ENCODE results near the gene OR8G5.
A peak's percentile ranks its signal among the peaks of the same experiment; 100 is the strongest.
"Not testable (repeated sequence)": the region's sequence is repeated elsewhere in the genome, so short reads cannot be mapped to it uniquely, and the experiment has no call there.

OR8G5 gene, protein sequence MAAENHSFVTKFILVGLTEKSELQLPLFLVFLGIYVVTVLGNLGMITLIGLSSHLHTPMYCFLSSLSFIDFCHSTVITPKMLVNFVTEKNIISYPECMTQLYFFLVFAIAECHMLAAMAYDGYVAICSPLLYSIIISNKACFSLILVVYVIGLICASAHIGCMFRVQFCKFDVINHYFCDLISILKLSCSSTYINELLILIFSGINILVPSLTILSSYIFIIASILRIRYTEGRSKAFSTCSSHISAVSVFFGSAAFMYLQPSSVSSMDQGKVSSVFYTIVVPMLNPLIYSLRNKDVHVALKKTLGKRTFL

DNA sequence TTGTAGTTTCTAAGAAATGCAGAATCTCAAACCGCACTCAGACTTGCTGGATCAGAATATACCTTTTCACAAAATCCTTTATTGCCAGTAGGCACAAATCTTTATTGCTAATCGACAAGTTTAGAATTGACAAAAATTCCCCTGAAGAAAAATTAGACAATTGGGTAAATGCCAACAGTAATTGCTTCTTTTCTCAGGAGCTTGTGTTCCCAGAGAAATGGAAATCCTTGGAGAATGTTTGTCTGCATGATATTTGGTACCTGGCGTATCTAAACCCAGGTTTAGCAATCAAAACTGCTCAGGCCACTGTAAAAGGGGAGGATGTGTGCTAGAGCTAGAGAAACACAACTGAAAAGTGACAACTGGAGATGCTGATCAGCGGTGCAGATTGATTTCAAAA lies at the start of gene OR8G5:
Gene OR8G5, plus strand, starts transcription at position 301 of the 400 bp plus-strand sequence. CDS start 8,556 bp downstream, outside the sequence.
- no peak for DNase-seq

DNA sequence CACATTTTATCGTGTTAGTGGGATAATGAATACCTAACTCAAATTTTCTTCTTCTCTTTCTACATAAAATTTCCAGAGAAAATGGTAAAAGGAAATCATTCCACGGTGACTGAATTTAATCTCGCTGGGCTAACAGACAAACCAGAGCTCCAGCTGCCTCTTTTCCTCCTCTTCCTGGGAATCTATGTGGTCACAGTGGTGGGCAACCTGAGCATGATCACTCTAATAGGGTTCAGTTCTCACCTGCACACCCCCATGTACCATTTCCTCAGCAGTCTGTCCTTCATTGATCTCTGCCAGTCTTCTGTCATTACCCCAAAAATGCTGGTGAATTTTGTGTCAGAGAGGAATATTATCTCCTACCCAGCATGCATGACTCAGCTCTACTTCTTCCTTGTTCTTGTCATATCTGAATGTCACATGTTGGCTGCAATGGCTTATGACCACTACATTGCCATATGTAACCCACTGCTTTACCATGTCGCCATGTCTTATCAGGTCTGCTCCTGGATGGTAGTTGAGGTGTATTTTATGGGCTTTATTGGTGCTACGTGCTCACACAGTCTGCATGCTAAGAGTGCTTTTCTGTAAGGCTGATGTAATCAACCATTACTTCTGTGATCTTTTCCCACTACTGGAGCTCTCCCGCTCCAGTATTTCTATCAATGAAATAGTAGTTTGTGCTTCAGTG lies 48.9 kb upstream of the OR8G5 start:
- DNase-seq, result peak; percentile 92

DNA sequence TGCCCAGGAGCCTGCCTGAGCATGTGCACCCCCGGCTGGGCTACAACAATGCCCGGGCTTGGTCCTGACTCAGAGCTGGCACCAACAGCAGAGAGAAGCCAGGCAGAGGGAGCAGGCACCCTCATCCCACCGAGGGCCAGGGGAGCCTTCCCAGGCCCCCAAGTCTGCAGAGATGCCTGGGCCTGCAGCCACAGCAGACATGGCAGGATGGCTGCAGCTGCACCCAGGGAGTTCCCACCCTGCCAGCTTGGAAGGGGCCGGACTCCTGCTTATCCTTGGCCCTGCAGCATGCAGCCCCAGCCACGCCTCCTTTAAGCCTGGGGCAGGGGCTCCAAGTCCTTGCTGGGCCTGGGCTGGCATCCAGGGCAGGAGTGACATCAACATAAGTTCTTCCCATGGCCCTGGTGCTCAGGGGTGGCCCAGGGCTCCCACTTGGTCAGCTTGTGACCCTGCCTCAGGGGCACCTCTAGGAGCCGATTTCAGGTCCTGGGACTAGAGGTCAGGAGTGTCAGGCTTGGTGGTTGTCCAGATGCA lies 46.3 kb upstream of the OR8G5 start:
- DNase-seq, result no peak

DNA sequence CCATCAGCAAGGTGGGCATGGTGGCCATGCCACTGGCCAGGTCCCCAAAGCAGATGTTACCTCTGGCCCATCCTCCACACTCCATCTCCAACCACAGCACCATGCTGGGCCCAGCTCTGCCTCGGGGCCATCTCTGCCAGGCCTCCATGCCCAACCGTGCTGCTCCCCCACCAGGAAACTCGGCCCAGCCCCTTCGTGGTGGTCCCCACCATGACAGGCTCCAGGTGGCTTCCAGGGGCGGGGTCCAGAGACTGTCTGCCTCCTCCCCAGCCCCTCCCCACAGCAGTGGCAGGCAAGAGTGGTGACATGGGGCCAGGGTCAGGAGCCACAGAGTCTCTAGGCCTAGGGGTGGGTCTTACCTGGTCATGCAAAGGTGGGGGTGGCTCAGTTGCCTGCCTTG lies 45.8 kb upstream of the OR8G5 start:
- no peak for DNase-seq

DNA sequence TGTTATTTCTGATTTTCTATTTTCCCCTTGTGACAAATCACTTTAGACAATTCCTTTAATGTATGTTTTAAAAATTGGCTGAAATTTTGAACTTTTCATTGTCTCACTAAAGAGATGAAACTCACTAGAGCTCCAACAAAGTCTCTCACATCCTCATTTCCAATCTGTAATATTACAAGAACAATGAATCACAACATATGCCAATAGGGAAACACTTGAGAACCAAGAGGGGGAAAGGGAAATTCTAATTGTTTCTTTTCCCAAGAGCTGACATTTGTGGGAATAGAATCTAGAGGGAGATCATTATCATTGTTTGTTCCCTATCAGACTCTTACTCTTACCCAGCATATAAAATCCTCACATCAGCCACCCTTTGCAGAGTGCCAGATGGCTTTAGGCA lies 44.9 kb upstream of the OR8G5 start:
- no peak for DNase-seq

DNA sequence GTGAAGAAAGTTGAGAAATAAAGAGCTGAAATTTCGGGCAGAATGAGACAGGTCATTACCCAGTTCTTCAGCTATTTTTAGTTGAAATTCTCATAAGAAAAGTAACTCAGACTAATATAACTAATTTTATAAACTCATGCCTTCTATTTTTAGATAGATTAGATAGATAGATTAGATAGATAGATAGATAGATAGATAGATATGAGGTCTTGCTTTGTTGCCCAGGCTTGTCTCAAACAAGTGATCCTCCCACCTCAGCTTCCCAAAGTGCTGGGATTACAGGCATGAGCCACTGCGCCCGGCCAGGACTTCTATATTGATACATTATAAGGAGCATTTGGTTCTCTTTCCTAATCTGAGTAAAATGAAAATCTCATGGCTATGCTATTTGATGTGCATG lies 42.1 kb upstream of the OR8G5 start:
- DNase-seq, result no peak

DNA sequence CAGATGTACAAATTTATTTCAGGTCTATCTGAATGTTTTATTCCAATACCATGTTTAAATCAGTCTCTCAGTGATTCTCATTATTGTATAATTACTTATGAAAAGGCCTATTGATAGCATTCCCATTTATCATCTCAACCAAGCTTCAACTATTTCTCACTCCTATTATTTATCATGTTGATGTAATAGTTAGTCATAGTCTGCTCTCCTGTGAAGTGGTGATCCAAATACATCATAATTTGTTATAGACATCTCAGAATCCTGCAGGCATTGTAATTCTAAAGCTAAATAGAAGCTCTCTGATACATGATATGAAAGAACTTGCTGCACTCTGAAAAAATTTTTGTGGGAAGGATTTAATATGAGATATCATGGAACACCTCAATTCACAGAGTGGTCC lies 37.0 kb upstream of the OR8G5 start:
- DNase-seq, result no peak

DNA sequence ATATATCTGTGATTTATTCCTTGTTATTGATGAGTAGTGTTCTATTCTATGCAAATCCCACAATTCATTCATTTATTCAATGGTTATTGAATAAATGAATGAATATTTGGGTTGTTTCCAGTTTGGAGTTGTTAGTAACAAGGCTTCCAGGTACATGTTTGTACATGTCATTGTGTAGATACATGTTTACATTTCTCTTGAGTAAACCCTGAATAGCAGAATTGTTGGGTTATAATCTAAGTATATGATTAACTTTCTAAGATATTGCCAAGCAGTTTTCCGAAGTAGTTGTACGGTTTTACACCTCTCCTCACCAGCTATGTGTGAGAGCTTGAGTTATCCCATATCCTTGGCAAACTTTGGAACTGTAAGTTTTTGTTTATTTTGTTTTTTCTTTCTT lies 33.8 kb upstream of the OR8G5 start:
- no peak for DNase-seq

DNA sequence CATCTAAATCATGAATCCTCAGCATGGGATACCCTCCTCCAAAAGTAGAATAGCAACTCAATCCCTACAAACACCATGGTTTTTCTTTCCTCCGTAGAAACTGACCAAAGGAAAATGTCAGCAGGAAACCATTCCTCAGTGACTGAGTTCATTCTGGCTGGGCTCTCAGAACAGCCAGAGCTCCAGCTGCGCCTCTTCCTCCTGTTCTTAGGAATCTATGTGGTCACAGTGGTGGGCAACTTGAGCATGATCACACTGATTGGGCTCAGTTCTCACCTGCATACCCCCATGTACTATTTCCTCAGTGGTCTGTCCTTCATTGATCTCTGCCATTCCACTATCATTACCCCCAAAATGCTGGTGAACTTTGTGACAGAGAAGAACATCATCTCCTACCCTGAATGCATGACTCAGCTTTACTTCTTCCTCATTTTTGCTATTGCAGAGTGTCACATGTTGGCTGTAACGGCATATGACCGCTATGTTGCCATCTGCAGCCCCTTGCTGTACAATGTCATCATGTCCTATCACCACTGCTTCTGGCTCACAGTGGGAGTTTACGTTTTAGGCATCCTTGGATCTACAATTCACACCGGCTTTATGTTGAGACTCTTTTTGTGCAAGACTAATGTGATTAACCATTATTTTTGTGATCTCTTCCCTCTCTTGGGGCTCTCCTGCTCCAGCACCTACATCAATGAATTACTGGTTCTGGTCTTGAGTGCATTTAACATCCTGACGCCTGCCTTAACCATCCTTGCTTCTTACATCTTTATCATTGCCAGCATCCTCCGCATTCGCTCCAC lies 31.4 kb upstream of the OR8G5 start:
- peak; percentile 92 for DNase-seq

DNA sequence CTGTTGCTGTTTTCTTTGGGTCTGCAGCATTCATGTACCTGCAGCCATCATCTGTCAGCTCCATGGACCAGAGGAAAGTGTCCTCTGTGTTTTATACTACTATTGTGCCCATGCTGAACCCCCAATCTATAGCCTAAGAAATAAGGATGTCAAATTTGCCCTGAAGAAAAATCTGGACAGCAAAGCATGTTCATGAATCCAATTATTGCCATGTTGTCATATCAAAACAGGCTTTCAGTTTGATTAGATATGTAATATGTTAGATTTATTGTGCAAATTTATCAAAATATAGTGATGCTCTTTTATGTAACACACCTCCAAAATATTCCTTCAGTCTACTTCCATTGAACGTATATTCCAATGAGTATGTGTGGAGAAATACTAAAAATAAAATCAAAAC lies 30.7 kb upstream of the OR8G5 start:
- no peak for DNase-seq

DNA sequence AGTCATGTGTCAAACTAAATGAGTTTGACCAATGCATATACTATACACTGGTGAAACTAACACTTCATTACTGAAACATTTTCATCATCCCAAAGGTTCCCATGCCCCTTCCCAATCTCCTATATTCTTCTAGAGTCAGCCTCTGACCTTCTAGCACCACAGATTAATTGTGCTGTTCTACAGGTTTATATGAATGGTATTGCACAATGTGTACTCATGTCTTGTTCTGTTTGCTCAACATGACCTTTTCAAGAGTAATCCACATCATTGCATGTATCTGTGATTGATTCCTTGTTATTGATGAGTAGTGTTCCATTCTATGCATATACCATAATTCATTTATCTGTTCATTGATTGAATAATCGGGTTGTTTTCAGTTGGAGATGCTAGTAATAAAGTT lies 22.8 kb upstream of the OR8G5 start:
- no peak for DNase-seq

DNA sequence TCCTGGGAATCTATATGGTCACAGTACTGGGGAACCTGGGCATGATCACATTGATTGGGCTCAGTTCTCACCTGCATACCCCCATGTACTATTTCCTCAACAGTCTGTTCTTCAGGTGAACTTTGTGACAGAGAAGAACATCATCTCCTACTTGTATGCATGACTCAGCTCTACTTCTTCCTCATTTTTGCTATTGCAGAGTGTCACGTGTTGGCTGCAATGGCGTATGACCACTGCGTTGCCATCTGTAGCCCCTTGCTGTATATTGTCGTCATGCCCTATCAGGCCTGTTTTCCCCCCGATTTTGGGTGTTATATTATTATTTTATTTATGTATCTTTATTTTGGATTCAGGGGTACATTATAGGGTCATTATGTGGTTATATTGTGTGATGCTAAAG lies 17.7 kb upstream of the OR8G5 start:
- DNase-seq, result peak; percentile 39

DNA sequence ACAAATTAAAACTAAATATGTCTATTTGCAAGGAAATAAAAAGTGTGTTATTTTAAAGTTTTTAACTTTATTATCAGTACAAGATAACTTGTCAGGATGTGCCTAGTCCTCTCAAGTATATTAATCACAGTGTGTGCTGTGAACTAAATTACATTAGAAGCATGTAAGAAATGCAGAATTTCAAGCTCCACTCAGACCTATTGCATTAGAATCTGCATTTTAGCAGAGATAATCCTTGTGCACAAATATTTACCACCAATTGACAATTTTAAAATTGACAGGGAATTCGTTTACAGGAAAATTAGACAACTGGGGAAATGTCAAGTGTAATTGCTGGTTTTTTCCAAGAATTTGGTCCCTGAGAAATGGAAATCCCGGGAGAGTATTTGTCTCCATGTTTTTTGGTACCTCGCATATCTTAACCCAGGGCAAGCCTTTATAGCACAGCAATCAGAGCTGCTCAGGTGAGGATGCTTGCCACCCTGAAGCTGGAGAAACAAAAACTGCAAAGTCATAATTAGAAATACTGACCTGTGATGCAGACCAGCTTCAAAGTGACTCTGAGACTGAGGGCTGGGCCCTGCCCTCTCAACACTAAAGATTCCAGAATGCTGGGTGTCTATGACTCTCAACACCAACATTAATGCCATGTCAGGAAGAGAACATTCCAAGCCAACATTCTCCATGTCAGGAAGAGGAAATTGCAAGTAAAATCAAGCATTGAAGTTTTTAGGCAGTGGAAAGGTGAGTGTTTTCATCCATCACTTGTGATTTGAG lies 15.4 kb upstream of the OR8G5 start, which contains the start of gene OR8G1:
Gene OR8G1, plus strand, starts transcription at position 475 of the 777 bp plus-strand sequence. CDS start 8,581 bp downstream, outside the sequence.
- no peak for DNase-seq

DNA sequence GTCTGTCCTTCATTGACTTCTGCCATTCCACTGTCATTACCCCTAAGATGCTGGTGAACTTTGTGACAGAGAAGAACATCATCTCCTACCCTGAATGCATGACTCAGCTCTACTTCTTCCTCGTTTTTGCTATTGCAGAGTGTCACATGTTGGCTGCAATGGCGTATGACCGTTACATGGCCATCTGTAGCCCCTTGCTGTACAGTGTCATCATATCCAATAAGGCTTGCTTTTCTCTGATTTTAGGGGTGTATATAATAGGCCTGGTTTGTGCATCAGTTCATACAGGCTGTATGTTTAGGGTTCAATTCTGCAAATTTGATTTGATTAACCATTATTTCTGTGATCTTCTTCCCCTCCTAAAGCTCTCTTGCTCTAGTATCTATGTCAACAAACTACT lies 6.3 kb upstream of the OR8G5 start:
- not testable (repeated sequence) for DNase-seq

DNA sequence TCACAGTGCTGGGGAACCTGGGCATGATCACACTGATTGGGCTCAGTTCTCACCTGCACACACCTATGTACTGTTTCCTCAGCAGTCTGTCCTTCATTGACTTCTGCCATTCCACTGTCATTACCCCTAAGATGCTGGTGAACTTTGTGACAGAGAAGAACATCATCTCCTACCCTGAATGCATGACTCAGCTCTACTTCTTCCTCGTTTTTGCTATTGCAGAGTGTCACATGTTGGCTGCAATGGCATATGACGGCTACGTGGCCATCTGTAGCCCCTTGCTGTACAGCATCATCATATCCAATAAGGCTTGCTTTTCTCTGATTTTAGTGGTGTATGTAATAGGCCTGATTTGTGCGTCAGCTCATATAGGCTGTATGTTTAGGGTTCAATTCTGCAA lies 8.9 kb downstream of the OR8G5 start:
- DNase-seq, result peak; percentile 36

DNA sequence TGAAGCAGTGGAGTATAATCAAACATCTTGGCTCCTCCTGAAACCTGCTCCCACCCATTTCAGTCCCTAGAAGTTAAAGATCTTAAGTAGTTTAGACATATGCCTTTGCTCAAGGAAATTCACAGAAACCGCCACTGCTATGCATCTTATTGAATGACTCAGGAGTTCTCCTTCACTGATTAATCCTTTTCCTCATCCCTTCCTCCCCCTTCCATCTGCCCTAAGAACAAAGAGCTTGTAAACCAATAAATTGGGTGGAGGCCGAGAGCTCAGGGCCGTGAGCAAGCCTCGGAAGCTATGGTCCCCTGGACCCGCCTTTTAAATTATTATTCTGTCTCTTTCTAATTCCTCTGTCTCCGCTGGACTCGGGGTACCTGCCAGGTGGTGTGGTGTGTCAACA lies 14.7 kb downstream of the OR8G5 start:
- DNase-seq, result not testable (repeated sequence)

DNA sequence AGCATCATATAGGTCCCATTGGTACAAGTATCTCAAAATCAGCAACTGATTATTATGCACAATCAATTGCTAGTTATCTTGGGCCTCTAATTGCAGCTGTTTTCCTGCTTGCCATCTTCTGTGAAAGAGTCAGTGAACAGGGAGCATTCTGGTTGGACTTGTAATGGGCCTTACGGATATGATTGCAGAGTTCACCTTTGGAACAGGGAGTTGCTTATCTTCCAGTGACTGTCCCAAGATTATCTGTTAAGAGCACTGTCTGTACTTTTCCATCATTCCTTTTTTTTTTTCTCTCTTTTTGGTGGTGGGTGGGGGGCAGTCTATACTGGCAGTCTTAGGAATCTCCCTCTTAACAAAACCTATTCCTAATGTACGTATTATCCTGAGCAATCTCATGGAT lies 17.8 kb downstream of the OR8G5 start:
- no peak for DNase-seq

DNA sequence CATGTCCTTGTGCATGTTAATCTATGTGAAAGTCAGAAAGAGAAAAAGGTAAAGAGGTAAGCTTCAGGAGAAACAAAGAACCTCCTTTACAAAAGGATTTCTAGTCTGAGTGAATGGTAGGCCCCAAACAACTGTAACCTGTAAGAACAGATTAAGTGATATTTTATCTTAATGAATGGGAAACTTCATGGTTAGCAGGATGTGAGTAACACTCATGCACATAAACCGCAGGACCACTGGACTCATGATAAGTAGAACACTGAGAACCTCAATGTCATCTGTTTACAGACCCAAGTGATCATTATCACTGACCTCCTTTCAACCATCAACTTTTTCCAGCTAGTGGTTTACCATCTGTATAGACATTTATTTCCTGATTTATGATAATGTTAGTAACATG lies 19.9 kb downstream of the OR8G5 start:
- peak; percentile 95 for DNase-seq

DNA sequence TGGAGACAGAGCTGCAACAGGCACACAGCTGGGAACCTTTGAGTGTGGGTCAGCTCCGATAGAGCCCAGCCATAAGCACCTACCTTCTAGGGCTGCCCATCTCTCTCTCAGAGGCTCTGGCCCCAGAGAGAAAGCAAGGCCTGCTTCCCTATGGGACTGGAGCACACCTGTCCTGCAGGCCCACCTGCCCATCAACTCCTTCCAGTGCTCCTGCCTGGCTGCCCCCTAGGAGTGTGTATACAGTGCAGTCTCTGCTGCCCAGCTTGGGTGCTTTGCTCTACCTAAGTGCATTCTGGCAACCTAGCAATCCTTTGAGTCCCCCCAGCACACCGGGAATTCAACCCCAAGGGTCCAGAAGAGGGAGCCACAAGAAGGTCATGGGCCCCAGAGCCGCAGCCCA lies 21.0 kb downstream of the OR8G5 start:
- no peak for DNase-seq

DNA sequence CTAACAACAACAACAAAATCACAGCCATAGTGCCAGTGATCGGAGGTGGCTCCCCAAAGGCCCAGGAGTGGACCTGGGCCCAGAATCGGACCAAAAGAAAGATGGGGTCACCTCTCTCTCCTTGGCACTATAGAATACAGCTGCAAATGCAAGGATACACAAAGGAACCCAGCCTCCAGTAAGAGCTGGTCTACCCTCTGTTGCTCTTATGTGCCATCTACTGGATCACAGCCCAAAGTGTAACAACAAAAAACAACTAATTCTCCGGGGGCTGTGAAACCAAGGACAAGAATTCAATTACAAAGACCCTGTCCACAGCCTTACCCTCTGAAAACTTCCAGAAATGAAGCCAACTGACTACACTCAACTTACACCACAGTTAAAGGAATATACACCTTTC lies 21.6 kb downstream of the OR8G5 start:
- peak; percentile 71 for DNase-seq

DNA sequence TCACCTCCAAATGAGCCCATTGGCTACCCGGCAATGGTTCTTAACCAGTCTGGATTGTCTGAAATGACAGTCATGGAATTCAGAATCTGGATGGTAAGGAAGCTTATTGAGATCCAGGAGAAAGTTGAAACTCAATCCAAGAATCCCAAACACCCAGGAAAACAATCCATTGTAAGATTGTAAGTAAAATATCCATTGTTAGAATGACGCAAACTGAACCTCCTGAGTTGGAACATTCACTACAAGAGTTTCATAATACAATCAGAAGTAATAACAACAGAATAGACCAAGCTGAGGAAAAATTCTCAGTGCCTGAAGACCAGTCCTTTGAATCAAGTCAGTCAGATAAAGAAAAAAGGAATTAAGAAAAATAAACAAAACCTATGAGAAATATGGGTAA lies 22.1 kb downstream of the OR8G5 start:
- no peak for DNase-seq

DNA sequence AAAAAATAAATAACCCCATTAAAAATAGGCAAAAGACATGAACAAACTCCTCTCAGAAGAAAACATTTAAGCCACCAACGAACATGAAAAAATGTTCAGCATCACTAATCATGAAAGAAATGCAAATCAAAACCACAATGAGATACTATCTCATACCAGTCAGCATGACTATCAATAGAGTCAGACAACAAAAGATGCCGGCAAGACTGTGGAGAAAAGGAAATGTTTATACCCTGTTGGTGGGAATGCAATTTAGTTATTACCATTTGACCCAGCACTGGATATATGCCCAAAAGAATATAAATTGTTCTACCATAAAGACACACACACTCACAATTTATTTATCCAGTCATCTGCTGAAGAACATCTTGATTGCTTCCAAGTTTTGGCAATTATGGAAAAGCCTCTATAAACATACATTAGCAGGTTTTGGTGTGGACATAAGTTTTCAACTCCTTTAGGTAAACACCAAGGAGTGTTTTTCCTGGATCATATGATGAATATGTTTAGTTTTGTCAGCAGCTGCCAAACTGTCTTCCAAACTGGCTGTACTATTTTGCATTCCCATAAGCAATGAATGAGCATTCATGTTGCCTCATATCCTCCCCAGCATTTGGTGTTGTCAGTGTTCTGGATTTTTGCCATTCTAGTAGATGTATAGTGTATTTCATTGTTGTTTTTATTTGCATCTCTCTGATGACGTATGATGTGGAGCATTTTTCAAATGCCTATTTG lies 29.6 kb downstream of the OR8G5 start:
- no peak for DNase-seq

Data from hematopoietic multipotent progenitor cell treated with erythropoietin and hydrocortisone succinate and interleukin-3 and kit ligand, for 4 days (in vitro differentiated cells).